GM13976 (cell line): ENCODE measurements around the gene ZNF503.

Source experiments
- DNase-seq: peaks from one replicate; pipeline ENCODE4 v3.0.0; 2012; ENCODE audit warnings: low spot score
- in situ Hi-C: fragments of 300-500 bp; cut with MboI; formaldehyde crosslinking; loops from one replicate; pipeline ENCODE4 v1.12.0; 2022; ENCODE audit warnings: low sequenced_read_pairs, mixed read lengths, inconsistent platforms; ENCODE audit not compliant: unreplicated experiment
- TF ChIP-seq, protein P1 (sequence below): IDR thresholded peaks from 2 replicates; pipeline ENCODE4 v1.5.1; 2012; ENCODE audit warnings: borderline replicate concordance, mild to moderate bottlenecking; ENCODE audit not compliant: insufficient read depth; ENCODE audit errors: extremely low read depth, missing control alignments, control extremely low read depth

Gene ZNF503

DNA sequence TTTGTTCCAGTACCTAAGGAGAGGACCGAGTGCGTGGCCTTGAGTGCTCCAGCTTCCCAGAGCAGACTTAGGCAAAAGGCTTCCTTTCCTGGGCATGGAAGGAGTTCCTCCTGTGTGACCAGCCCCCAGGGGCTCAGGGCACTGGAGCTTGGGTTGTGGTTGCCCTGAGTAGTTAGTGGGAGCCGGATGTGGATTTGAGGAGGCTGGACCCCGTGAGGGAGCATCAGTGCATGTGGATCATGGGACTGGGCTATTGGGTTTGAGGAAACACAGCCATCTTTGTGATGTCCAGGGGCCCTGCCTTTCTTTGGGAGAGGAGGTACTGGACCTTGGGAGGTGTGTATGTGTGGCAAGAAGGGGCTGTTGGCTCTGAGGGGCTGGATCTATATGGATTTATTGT lies 38.2 kb upstream of the ZNF503 start:
- DNase-seq = no peak
- TF ChIP-seq, protein P1, sequence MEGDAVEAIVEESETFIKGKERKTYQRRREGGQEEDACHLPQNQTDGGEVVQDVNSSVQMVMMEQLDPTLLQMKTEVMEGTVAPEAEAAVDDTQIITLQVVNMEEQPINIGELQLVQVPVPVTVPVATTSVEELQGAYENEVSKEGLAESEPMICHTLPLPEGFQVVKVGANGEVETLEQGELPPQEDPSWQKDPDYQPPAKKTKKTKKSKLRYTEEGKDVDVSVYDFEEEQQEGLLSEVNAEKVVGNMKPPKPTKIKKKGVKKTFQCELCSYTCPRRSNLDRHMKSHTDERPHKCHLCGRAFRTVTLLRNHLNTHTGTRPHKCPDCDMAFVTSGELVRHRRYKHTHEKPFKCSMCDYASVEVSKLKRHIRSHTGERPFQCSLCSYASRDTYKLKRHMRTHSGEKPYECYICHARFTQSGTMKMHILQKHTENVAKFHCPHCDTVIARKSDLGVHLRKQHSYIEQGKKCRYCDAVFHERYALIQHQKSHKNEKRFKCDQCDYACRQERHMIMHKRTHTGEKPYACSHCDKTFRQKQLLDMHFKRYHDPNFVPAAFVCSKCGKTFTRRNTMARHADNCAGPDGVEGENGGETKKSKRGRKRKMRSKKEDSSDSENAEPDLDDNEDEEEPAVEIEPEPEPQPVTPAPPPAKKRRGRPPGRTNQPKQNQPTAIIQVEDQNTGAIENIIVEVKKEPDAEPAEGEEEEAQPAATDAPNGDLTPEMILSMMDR = no peak
- in situ Hi-C loops = no loop called here

DNA sequence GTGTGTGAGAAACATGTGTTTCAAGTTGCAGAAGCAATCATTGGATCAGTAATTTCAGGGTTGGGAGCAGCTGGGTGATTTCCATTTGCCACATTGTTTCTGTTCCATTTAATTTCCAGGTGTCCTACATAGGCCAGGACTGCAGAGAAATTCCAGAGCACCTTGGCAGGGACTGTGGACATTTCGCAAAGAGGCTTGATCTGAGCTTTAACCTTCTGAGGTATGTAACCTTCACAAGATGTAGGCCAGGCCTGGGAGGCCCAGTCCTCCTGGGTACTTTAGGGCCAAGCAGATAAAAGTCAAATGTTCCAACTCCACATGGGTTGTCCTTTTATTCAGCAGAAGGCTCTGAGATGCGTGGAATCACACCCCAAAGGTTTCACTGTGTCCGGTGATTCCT lies 36.7 kb upstream of the ZNF503 start:
- in situ Hi-C loops = no loop called here
- DNase-seq = no peak

DNA sequence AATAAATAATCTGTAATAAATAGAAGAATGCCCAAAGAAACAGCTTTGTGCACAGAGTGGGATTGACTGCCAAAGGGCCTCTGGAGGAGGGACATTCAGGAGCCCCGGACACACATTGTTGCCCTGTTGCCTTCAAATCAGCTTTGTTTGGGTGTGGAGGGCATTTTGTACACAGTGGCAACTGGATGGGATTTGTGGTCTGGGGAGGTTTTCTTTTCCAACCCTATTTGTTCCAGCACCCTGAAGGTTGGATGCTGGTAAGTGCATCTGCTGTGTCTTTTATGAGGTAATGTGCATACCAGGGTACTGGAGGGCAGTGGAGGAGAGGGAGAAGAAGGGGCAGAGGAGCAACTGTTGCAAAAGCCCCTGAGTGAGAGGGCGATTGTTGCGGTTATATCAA lies 36.1 kb upstream of the ZNF503 start:
- TF ChIP-seq, protein P1 = no peak
- in situ Hi-C loops = no loop called here
- no peak for DNase-seq

More for the DNA sequence above, 36.7 kb upstream of the ZNF503 start:
- TF ChIP-seq, protein P1 = no peak

DNA sequence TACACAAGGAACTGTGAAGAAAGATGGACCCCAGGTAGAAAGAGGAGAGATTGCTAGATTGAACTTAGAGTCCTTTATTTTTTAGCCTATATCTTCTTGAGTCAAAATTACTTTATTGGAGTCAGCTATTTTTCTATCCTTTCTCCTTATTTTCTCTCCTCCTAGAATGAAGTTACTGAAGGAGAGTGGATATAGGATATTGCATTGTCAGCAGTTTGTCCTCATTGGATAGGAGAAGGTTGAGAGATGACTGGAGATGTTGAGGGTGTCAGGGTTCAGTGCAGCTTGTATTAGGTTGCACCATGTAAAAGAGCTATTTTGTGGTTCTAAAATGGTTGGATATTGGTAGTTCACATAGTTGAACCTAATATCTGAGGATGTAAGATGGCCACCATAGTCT lies 35.3 kb upstream of the ZNF503 start:
- TF ChIP-seq, protein P1 = no peak
- no peak for DNase-seq
- in situ Hi-C loops = no loop called here

DNA sequence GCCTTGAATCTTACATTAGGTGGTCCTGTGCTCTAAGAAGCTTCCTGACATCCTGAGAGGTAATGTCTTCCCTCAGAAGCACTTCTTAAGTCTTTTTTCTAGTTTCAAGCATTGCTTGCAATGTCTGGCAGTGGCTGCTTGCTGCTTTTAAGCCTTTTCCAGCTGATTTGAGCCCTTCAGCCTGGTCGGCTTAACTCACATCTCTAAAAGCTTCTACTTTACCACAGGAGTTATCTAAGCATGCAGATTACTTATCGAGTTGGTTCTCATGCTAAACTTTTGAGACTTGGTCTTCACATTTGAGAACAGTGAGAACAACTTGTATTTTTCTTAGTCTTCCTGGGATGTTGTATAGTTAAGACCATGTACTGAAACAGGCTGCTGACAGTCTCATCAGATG lies 33.7 kb upstream of the ZNF503 start:
- TF ChIP-seq, protein P1 = no peak
- in situ Hi-C loops = no loop called here
- no peak for DNase-seq

DNA sequence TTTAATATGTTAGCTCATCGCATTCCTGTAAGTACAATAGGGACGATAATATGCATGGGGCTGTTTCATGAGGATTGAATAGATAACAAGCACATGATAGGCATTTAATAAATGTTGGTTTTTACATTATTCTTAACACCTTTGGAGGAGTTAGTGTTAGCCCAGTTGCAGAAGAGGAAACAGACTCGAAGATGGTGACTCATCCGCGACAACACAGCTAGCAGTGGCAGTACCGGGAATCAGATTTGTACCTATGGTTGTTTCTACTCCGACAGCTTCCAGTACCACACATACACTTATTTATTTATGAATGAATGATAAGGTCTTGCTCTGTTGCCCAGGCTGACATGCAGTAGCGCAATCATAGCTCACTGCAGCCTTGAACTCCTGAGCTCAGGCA lies 32.7 kb upstream of the ZNF503 start:
- in situ Hi-C loops = no loop called here
- TF ChIP-seq, protein P1 = no peak
- no peak for DNase-seq

DNA sequence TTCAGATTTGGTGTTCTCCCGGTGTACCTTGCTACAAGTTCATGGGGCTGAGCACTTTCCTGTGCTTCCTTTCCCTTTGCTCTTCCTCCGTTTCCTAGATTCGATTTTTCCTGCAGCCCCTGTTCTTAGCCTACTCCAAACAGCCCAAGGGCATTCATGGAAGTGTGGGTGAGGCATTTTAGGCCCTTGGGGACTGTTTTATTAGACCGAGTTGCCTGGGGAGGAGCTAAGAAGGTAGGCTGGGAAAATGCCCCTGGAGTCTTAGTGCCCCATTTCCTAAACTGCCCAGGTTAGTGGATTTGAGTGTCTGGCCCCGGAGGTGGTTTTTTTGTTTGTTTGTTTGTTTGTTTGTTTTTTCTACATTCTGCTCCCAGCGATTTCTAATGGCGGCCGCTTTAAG lies 31.7 kb upstream of the ZNF503 start:
- in situ Hi-C loops = no loop called here
- TF ChIP-seq, protein P1 = no peak
- DNase-seq = no peak
